Panc1 (cell line): ENCODE data around the gene ADPRHL1. TPM values are rescaled to one million over a fixed set of nuclear protein-coding genes. Genes with fewer than 3 reads are reported as not detected.

Experiments used
- ATAC-seq: fragments of 200-7000 bp; cut with Tn5 transposase; 2 replicates; pipeline ENCODE4 v1.9.1; 2020; ENCODE audit warnings: mild to moderate bottlenecking, moderate library complexity
- BruUV-seq: library from RNA; stranded (reverse); fragments of 400-500 nt; replicated peaks from 2 replicates; lab custom pipeline; 2021; lab: Mats Ljungman, UMichigan
- CTCF ChIA-PET: fragments of 300-600 bp; sonication (Branson Sonifier 250); formaldehyde crosslinking; loops from one replicate; lab custom pipeline; 2022; ENCODE audit warnings: antibody characterized with exemption; lab: Charles Lee
- POLR2A ChIA-PET: fragments of 300-600 bp; sonication (Branson Sonifier 250); formaldehyde crosslinking; loops from one replicate; lab custom pipeline; 2022; ENCODE audit warnings: antibody characterized with exemption; lab: Charles Lee
- DNase-seq: peaks from one replicate; pipeline ENCODE4 v3.0.0-alpha.2; 2010; ENCODE audit warnings: low read depth, low spot score
- H3K27ac ChIP-seq: 2 replicates; pipeline ENCODE4 v1.5.1; 2011; ENCODE audit warnings: mild to moderate bottlenecking, low read length, inconsistent platforms
- H3K27me3 ChIP-seq: fragments of 200-500 bp; sonication (Bioruptor generic); 2 replicates; pipeline ENCODE4 v1.6.0; 2014; ENCODE audit warnings: low read length, inconsistent platforms; ENCODE audit not compliant: control insufficient read depth, insufficient read depth
- H3K36me3 ChIP-seq: fragments of 200-500 bp; sonication (Bioruptor generic); 2 replicates; pipeline ENCODE4 v1.5.1; 2014; ENCODE audit warnings: inconsistent platforms, mild to moderate bottlenecking, low read length, moderate library complexity; ENCODE audit not compliant: control insufficient read depth, insufficient read depth
- H3K4me1 ChIP-seq: 2 replicates; pipeline ENCODE4 v1.5.1; 2011; ENCODE audit warnings: inconsistent platforms, mild to moderate bottlenecking, low read length, moderate library complexity; ENCODE audit not compliant: control insufficient read depth, insufficient read depth
- H3K4me3 ChIP-seq, 2 experiments: 2 replicates each; pipeline ENCODE4 v1.5.1; 2011 to 2012; ENCODE audit warnings: low read depth in 2 of 2, low read length in 2 of 2, mild to moderate bottlenecking in 2 of 2, inconsistent platforms in 1 of 2, moderate library complexity in 1 of 2
- H3K9me3 ChIP-seq: fragments of 200-500 bp; sonication (Bioruptor generic); 2 replicates; pipeline ENCODE4 v1.5.1; 2014; ENCODE audit warnings: low read depth, mild to moderate bottlenecking, inconsistent platforms, low read length, moderate library complexity; ENCODE audit not compliant: control insufficient read depth, insufficient read depth
- POLR2AphosphoS5 ChIP-seq: IDR thresholded peaks from 2 replicates; pipeline ENCODE4 v1.6.1; 2012; ENCODE audit warnings: mild to moderate bottlenecking, low read depth, low read length, moderate library complexity
- SIN3A ChIP-seq: IDR thresholded peaks from 2 replicates; pipeline ENCODE4 v1.6.1; 2012; ENCODE audit warnings: low read depth, mild to moderate bottlenecking, low read length, moderate library complexity, borderline replicate concordance; ENCODE audit not compliant: insufficient read depth
- TCF7L2 ChIP-seq: IDR thresholded peaks from 2 replicates; pipeline ENCODE4 v1.6.1; 2011; ENCODE audit warnings: mild to moderate bottlenecking, low read depth, low read length, inconsistent platforms
- in situ Hi-C: cut with HindIII; loops from 2 replicates; pipeline ENCODE4 v1.10.0; 2016; ENCODE audit warnings: low sequenced_read_pairs, low pct_unique_long_range_greater_than_20kb
- intact Hi-C: fragments of 100-400 bp; cut with micrococcal nuclease; formaldehyde crosslinking; loops from one replicate; pipeline ENCODE4 v1.10.0; 2022; ENCODE audit not compliant: unreplicated experiment
- total RNA-seq: library from RNA; stranded (reverse); gene quantifications from one replicate; pipeline ENCODE4 v1.2.1, GENCODE V29; 2021; ENCODE audit not compliant: unreplicated experiment
- TF ChIP-seq, protein P1 (sequence below), 2 experiments: IDR thresholded peaks; 2 replicates each; pipeline ENCODE4 v1.6.1; 2011 to 2012; ENCODE audit warnings: low read depth in 2 of 2, control low read depth in 1 of 2, low read length in 1 of 2, mild to moderate bottlenecking in 1 of 2, moderate library complexity in 1 of 2; ENCODE audit not compliant: insufficient read depth in 1 of 2
- TF ChIP-seq, protein P2 (sequence below): fragments of 450-650 bp; IDR thresholded peaks from 2 replicates; pipeline ENCODE4 v1.5.1; 2017; ENCODE audit warnings: mild to moderate bottlenecking

ADPRHL1 gene
- total RNA-seq, 1 experiment from 2014 or later: 4.8 TPM

DNA sequence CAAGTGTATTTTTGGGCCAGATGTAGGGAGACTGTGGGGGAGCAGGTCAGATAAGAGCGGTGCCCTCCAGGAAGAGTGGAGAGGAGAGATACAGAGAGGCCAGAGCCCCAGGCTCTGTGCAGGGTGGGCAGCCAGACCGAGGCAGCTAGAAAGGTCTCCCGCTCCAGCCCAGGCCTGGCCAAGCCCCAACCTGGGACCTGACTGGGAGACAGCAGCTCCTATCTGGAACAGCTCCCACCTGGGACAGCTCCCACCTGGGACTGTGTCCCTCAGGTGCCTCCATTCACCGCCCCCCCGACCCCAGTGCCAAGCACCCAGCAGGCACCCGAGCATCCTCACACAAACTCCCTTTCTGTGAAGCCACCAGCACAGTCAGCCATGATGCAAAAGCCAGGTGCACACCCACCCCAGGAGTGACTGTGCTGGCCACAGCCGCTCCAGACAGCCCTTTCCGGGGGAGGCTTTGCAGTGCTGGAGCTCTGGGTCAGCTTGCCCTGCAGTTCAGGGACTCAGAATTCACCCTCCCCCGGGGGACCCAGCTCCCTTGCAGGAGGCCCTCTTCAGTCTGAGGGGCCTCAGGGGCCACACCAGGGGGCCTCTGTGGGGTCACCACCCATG lies 87.2 kb downstream of the ADPRHL1 start:
- DNase-seq (no peak), ATAC-seq (peak; percentile 35; the same call in 1 of the 2 replicates)
- no peaks in the 10 kb centered on the region for H3K27me3 ChIP-seq
- in situ Hi-C loops (no loop called here), intact Hi-C loops (no loop called here)
- no peaks in the 10 kb centered on the region; the same call in 1 of the 2 replicates for H3K36me3 ChIP-seq
- no peaks in the 10 kb centered on the region for H3K4me1 ChIP-seq
- no peak overlapping the region for H3K4me3 ChIP-seq
- ChIA-PET CTCF (no interaction called here), POLR2A (interaction anchor here (0.6 kb wide), 1 partner anchor 322 kb away, joined by 5 read pairs; no protein-coding TSS in a partner anchor)
- no peaks in the 10 kb centered on the region for H3K9me3 ChIP-seq
- H3K27ac ChIP-seq: no peak overlapping the region
- TF ChIP-seq, protein P1, sequence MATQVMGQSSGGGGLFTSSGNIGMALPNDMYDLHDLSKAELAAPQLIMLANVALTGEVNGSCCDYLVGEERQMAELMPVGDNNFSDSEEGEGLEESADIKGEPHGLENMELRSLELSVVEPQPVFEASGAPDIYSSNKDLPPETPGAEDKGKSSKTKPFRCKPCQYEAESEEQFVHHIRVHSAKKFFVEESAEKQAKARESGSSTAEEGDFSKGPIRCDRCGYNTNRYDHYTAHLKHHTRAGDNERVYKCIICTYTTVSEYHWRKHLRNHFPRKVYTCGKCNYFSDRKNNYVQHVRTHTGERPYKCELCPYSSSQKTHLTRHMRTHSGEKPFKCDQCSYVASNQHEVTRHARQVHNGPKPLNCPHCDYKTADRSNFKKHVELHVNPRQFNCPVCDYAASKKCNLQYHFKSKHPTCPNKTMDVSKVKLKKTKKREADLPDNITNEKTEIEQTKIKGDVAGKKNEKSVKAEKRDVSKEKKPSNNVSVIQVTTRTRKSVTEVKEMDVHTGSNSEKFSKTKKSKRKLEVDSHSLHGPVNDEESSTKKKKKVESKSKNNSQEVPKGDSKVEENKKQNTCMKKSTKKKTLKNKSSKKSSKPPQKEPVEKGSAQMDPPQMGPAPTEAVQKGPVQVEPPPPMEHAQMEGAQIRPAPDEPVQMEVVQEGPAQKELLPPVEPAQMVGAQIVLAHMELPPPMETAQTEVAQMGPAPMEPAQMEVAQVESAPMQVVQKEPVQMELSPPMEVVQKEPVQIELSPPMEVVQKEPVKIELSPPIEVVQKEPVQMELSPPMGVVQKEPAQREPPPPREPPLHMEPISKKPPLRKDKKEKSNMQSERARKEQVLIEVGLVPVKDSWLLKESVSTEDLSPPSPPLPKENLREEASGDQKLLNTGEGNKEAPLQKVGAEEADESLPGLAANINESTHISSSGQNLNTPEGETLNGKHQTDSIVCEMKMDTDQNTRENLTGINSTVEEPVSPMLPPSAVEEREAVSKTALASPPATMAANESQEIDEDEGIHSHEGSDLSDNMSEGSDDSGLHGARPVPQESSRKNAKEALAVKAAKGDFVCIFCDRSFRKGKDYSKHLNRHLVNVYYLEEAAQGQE (IDR thresholded peaks at IDR 0.05; ENCODE audit: insufficient read depth in 1 of 2, low read depth in 2 of 2, low read length in 1 of 2): no peak
- TF ChIP-seq POLR2AphosphoS5: no peak
- no peak for TF ChIP-seq TCF7L2
- TF ChIP-seq, protein P2, sequence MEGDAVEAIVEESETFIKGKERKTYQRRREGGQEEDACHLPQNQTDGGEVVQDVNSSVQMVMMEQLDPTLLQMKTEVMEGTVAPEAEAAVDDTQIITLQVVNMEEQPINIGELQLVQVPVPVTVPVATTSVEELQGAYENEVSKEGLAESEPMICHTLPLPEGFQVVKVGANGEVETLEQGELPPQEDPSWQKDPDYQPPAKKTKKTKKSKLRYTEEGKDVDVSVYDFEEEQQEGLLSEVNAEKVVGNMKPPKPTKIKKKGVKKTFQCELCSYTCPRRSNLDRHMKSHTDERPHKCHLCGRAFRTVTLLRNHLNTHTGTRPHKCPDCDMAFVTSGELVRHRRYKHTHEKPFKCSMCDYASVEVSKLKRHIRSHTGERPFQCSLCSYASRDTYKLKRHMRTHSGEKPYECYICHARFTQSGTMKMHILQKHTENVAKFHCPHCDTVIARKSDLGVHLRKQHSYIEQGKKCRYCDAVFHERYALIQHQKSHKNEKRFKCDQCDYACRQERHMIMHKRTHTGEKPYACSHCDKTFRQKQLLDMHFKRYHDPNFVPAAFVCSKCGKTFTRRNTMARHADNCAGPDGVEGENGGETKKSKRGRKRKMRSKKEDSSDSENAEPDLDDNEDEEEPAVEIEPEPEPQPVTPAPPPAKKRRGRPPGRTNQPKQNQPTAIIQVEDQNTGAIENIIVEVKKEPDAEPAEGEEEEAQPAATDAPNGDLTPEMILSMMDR: no peak
- no peak for TF ChIP-seq SIN3A
- BruUV-seq: no TSS peak

DNA sequence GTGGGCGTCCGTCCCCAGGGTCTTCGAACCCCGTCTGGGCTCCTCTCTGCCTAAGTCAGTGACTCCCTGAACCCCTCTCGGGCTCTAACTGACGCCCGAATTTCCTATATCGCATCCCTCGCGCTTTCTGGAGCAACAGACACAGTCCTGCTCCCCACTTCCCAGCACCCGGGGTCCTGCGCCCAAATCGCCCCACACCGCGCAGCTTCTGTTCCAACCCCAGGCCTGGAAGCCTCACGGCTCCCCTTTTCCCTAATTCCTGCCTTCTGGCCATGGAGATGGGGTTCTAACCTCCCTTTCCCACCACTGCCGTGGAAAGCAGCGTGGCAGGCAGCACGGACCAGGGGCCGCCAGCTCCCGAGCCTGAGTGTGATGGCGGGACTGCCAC lies 87.7 kb downstream of the ADPRHL1 start:
- Histone ChIP-seq H3K27me3 (no peaks in the 10 kb centered on the region), H3K9me3 (no peaks in the 10 kb centered on the region), H3K4me1 (no peaks in the 10 kb centered on the region), H3K27ac (no peak overlapping the region), H3K4me3 (no peak overlapping the region), H3K36me3 (no peaks in the 10 kb centered on the region; the same call in 1 of the 2 replicates)
- TF ChIP-seq POLR2AphosphoS5: no peak
- TF ChIP-seq SIN3A: no peak
- TF ChIP-seq, protein P1 (IDR thresholded peaks at IDR 0.05; ENCODE audit: insufficient read depth in 1 of 2, low read depth in 2 of 2, low read length in 1 of 2): no peak
- TF ChIP-seq TCF7L2: no peak
- TF ChIP-seq, protein P2: no peak
- ATAC-seq (no peak), DNase-seq (no peak)
- in situ Hi-C loops: no loop called here
- ChIA-PET CTCF (no interaction called here), POLR2A (no interaction called here)
- no TSS peak for BruUV-seq
- intact Hi-C loops: no loop called here
